Osteoblast (primary cell): ENCODE measurements around the gene DMBX1. TPM values are rescaled to one million over a fixed set of nuclear protein-coding genes. Genes with fewer than 3 reads are reported as not detected.

Experiments
- DNase-seq: peaks from one replicate; pipeline ENCODE4 v3.0.0; 2011; ENCODE audit warnings: low spot score, mixed read lengths; ENCODE audit not compliant: insufficient read length; ENCODE audit errors: missing footprints
- H2AFZ ChIP-seq: 2 replicates; pipeline ENCODE4 v1.6.0; 2011; ENCODE audit warnings: mild to moderate bottlenecking, low read length
- H3K27ac ChIP-seq: 2 replicates; pipeline ENCODE4 v1.5.1; 2011; ENCODE audit warnings: mild to moderate bottlenecking, low read depth, low read length, moderate library complexity
- H3K27me3 ChIP-seq: 2 replicates; pipeline ENCODE4 v1.6.0; 2012; ENCODE audit warnings: mild to moderate bottlenecking, control low read depth, inconsistent platforms, low read length, moderate library complexity; ENCODE audit not compliant: insufficient read depth
- H3K36me3 ChIP-seq: 2 replicates; pipeline ENCODE4 v1.5.1; 2011; ENCODE audit warnings: mild to moderate bottlenecking, low read length, control low read depth, moderate library complexity; ENCODE audit not compliant: insufficient read depth
- H3K4me1 ChIP-seq: 2 replicates; pipeline ENCODE4 v1.5.1; 2011; ENCODE audit warnings: mild to moderate bottlenecking, low read length, control low read depth, moderate library complexity; ENCODE audit not compliant: insufficient read depth
- H3K4me2 ChIP-seq: 2 replicates; pipeline ENCODE4 v1.6.0; 2011; ENCODE audit warnings: mild to moderate bottlenecking, low read length; ENCODE audit not compliant: insufficient read depth
- H3K4me3 ChIP-seq: fragments of 200-600 bp; sonication (generic); 3 replicates; pipeline ENCODE4 v1.5.1; 2012; ENCODE audit warnings: mild to moderate bottlenecking, low read length, inconsistent platforms; ENCODE audit not compliant: insufficient read depth
- H3K79me2 ChIP-seq: 2 replicates; pipeline ENCODE4 v1.6.0; 2012; ENCODE audit warnings: mild to moderate bottlenecking, low read length, control low read depth, inconsistent platforms; ENCODE audit not compliant: insufficient read depth
- H3K9me3 ChIP-seq: 2 replicates; pipeline ENCODE4 v1.5.1; 2011; ENCODE audit warnings: low read depth, low read length, control low read depth
- H4K20me1 ChIP-seq: 2 replicates; pipeline ENCODE4 v1.6.0; 2012; ENCODE audit warnings: mild to moderate bottlenecking, low read length, control low read depth; ENCODE audit not compliant: insufficient read depth
- total RNA-seq: library from RNA; depleted of rRNA; stranded (reverse); fragments of >200 nt; gene quantifications from 2 replicates; pipeline ENCODE4 v1.2.3, GENCODE V29; 2012
- TF ChIP-seq, protein P1 (sequence below): IDR thresholded peaks from 2 replicates; pipeline ENCODE4 v1.5.1; 2011; ENCODE audit warnings: mild to moderate bottlenecking, low read depth, low read length, moderate library complexity; ENCODE audit errors: extremely low read depth

DMBX1 gene
- total RNA-seq, 1 donor: not detected

GRCh38 chr1:46528297-46528955, 38.8 kb downstream of the DMBX1 start:
- peak; percentile 92 for DNase-seq
- no peaks in the 10 kb centered on the region for H3K4me1 ChIP-seq
- TF ChIP-seq, protein P1, sequence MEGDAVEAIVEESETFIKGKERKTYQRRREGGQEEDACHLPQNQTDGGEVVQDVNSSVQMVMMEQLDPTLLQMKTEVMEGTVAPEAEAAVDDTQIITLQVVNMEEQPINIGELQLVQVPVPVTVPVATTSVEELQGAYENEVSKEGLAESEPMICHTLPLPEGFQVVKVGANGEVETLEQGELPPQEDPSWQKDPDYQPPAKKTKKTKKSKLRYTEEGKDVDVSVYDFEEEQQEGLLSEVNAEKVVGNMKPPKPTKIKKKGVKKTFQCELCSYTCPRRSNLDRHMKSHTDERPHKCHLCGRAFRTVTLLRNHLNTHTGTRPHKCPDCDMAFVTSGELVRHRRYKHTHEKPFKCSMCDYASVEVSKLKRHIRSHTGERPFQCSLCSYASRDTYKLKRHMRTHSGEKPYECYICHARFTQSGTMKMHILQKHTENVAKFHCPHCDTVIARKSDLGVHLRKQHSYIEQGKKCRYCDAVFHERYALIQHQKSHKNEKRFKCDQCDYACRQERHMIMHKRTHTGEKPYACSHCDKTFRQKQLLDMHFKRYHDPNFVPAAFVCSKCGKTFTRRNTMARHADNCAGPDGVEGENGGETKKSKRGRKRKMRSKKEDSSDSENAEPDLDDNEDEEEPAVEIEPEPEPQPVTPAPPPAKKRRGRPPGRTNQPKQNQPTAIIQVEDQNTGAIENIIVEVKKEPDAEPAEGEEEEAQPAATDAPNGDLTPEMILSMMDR: peak; percentile 11
- no peak overlapping the region for H3K4me2 ChIP-seq
- no peak overlapping the region for H2AFZ ChIP-seq
- no peaks in the 10 kb centered on the region for H4K20me1 ChIP-seq
- no peaks in the 10 kb centered on the region for H3K79me2 ChIP-seq
- no peak overlapping the region for H3K4me3 ChIP-seq
- no peak overlapping the region for H3K27ac ChIP-seq
- H3K9me3 ChIP-seq: no peaks in the 10 kb centered on the region
- no peaks in the 10 kb centered on the region for H3K36me3 ChIP-seq
- peaks cover 22% of the 10 kb centered on the region for H3K27me3 ChIP-seq

- H3K4me1 ChIP-seq: no peaks in the 10 kb centered on the region
- H4K20me1 ChIP-seq: no peaks in the 10 kb centered on the region
- H3K4me3 ChIP-seq: no peak overlapping the region
- no peak overlapping the region for H3K4me2 ChIP-seq
- no peaks in the 10 kb centered on the region for H3K9me3 ChIP-seq
- peak; percentile 81 for DNase-seq
- TF ChIP-seq, protein P1: no peak
- no peaks in the 10 kb centered on the region for H3K79me2 ChIP-seq
- H2AFZ ChIP-seq: no peak overlapping the region
- no peak overlapping the region for H3K27ac ChIP-seq
- H3K27me3 ChIP-seq: peaks cover 22% of the 10 kb centered on the region
- H3K36me3 ChIP-seq: no peaks in the 10 kb centered on the region
These were observed 39.5 kb downstream of the DMBX1 start for GRCh38 chr1:46529031-46529630.

DNA sequence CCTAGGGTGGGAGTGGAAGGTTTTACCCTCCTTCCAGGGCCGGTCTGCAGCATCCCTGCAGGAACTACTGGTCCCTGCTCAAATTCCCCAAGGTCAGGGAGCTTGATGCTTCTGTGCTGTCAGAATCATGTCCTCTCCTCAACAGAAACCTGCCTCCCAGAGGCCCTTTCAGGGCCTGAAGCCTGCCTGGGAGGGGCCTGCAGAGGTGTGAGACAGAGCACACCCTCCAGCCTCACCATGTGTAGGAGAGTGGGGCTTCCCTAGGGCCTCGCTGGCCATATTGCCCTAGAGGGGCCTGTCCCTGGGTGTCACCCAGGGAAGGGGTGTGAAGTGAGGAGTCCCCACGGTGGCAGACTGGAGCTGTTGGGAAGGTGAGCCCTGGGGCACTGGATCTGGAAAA, 40.7 kb downstream of the DMBX1 start:
- no peaks in the 10 kb centered on the region for H4K20me1 ChIP-seq
- H3K4me3 ChIP-seq: no peak overlapping the region
- DNase-seq: peak; percentile 82
- no peaks in the 10 kb centered on the region for H3K36me3 ChIP-seq
- no peaks in the 10 kb centered on the region for H3K79me2 ChIP-seq
- H3K27me3 ChIP-seq: peaks cover 25% of the 10 kb centered on the region
- H3K4me1 ChIP-seq: no peaks in the 10 kb centered on the region
- TF ChIP-seq, protein P1: no peak
- H3K9me3 ChIP-seq: no peaks in the 10 kb centered on the region
- no peak overlapping the region for H3K27ac ChIP-seq
- no peak overlapping the region for H3K4me2 ChIP-seq
- no peak overlapping the region for H2AFZ ChIP-seq

- no peaks in the 10 kb centered on the region for H3K9me3 ChIP-seq
- H3K4me1 ChIP-seq: no peaks in the 10 kb centered on the region
- DNase-seq: peak; percentile 87
- H3K4me3 ChIP-seq: no peak overlapping the region
- H3K27ac ChIP-seq: no peak overlapping the region
- no peaks in the 10 kb centered on the region for H4K20me1 ChIP-seq
- peaks cover 25% of the 10 kb centered on the region for H3K27me3 ChIP-seq
- TF ChIP-seq, protein P1: no peak
- H3K36me3 ChIP-seq: no peaks in the 10 kb centered on the region
- no peak overlapping the region for H3K4me2 ChIP-seq
- H3K79me2 ChIP-seq: no peaks in the 10 kb centered on the region
- no peak overlapping the region for H2AFZ ChIP-seq
These were observed 41.3 kb downstream of the DMBX1 start for GRCh38 chr1:46530791-46531409.
